Uterus (tissue), 4 donors: Measurements from ENCODE around the gene MAP7D3. TPM values are rescaled to one million over a fixed set of nuclear protein-coding genes. Genes with fewer than 3 reads are reported as not detected.

Experiments
- DNase-seq, 2 donors: peaks; one replicate each; pipeline ENCODE4 v3.0.0-alpha.2; 2019 to 2020
- H3K27ac ChIP-seq, 2 donors: fragments of 200-600 bp; sonication (generic); 1 replicate in 1 of 2; 2 replicates in 1 of 2; pipeline ENCODE4 v1.5.1; 2016 to 2018
- H3K27me3 ChIP-seq, 2 donors: fragments of 200-600 bp; sonication (generic); one replicate each; pipeline ENCODE4 v1.5.1; 2018 to 2019; ENCODE audit warnings: control low read depth in 1 of 2
- H3K36me3 ChIP-seq, 2 donors: fragments of 200-600 bp; sonication (generic); one replicate each; pipeline ENCODE4 v1.5.1; 2019; ENCODE audit warnings: control low read depth in 1 of 2
- H3K4me1 ChIP-seq, 2 donors: fragments of 200-600 bp; sonication (generic); one replicate each; pipeline ENCODE4 v1.5.1; 2018 to 2019; ENCODE audit warnings: control low read depth in 1 of 2
- H3K4me3 ChIP-seq, 2 donors: fragments of 200-600 bp; sonication (generic); 1 replicate in 1 of 2; 2 replicates in 1 of 2; pipeline ENCODE4 v1.5.1; 2018 to 2019; ENCODE audit warnings: mild to moderate bottlenecking in 1 of 2
- H3K9me3 ChIP-seq, 2 donors: fragments of 200-600 bp; sonication (generic); one replicate each; pipeline ENCODE4 v1.5.1; 2019; ENCODE audit warnings: control low read depth in 1 of 2
- CTCF ChIP-seq, 4 experiments: fragments of 200-600 bp in 2 of 4; fragments of 450-650 bp in 2 of 4; sonication (generic) in 2 of 4; IDR thresholded peaks; one replicate each; pipeline ENCODE4 v1.5.1; 2016 to 2019; ENCODE audit warnings: antibody characterized with exemption in 4 of 4, mild to moderate bottlenecking in 2 of 4, moderate library complexity in 1 of 4
- POLR2A ChIP-seq, 2 donors: fragments of 450-650 bp; IDR thresholded peaks; one replicate each; pipeline ENCODE4 v1.6.1; 2016; ENCODE audit warnings: antibody characterized with exemption in 2 of 2, mild to moderate bottlenecking in 1 of 2, moderate library complexity in 1 of 2
- intact Hi-C: fragments of 100-400 bp; cut with DNase I; formaldehyde crosslinking; loops from one replicate; pipeline ENCODE4 v1.15.1; 2023; ENCODE audit warnings: low total_unique reads
- total RNA-seq, 4 donors: library from RNA; depleted of rRNA in 3 of 4; stranded (reverse); fragments of >200 nt in 3 of 4; gene quantifications; one replicate each; pipeline versions ENCODE4 v1.1.0 to v1.2.4, GENCODE V29; 2014 to 2023
- donor health status: DM: yes; HTN: yes; CAD: no.

The MAP7D3 gene
- total RNA-seq, 4 donors from 2014 or later = 13.8 to 28.5 (median 20.4) TPM

- intact Hi-C loops = no loop called here
- no peak for DNase-seq
- Histone ChIP-seq H3K36me3 (no peaks in the 10 kb centered on the region), H3K27ac (peak overlapping the region; percentile 81 to 87), H3K4me3 (no peak overlapping the region), H3K4me1 (peaks cover 0 to 3% of the 10 kb centered on the region in 2 donors), H3K27me3 (no peaks in the 10 kb centered on the region), H3K9me3 (no peaks in the 10 kb centered on the region)
- TF ChIP-seq CTCF (IDR thresholded peaks at IDR 0.05) (no peak), POLR2A (IDR thresholded peaks at IDR 0.05) (no peak)
Observed at GRCh38 chrX:136207546-136207945, 43.7 kb downstream of the MAP7D3 start.

- Histone ChIP-seq H3K4me1 (peaks cover 0 to 3% of the 10 kb centered on the region in 2 donors), H3K4me3 (no peak overlapping the region), H3K27ac (peak overlapping the region; percentile 81 to 87), H3K9me3 (no peaks in the 10 kb centered on the region), H3K36me3 (no peaks in the 10 kb centered on the region), H3K27me3 (no peaks in the 10 kb centered on the region)
- DNase-seq = no peak
- intact Hi-C loops = no loop called here
- TF ChIP-seq POLR2A (IDR thresholded peaks at IDR 0.05) (no peak), CTCF (IDR thresholded peaks at IDR 0.05) (no peak)
Observed at GRCh38 chrX:136206916-136207315, 44.3 kb downstream of the MAP7D3 start.

- H3K27ac ChIP-seq = peak overlapping the region; percentile 81 to 87
- intact Hi-C loops = no loop called here
- TF ChIP-seq CTCF (IDR thresholded peaks at IDR 0.05) (no peak), POLR2A (IDR thresholded peaks at IDR 0.05) (no peak)
- no peaks in the 10 kb centered on the region for H3K27me3 ChIP-seq
- peaks cover 0 to 3% of the 10 kb centered on the region in 2 donors for H3K4me1 ChIP-seq
- H3K4me3 ChIP-seq = no peak overlapping the region
- DNase-seq = no peak
- no peaks in the 10 kb centered on the region for H3K36me3 ChIP-seq
- no peaks in the 10 kb centered on the region for H3K9me3 ChIP-seq
Observed at GRCh38 chrX:136205882-136206380, 45.3 kb downstream of the MAP7D3 start.

GRCh38 chrX:136204571-136204970 is 46.6 kb downstream of the MAP7D3 start:
- Histone ChIP-seq H3K27me3 (no peaks in the 10 kb centered on the region), H3K9me3 (no peaks in the 10 kb centered on the region), H3K27ac (peak overlapping the region; percentile 81 to 87), H3K36me3 (no peaks in the 10 kb centered on the region), H3K4me1 (peaks cover 0 to 3% of the 10 kb centered on the region in 2 donors), H3K4me3 (no peak overlapping the region)
- no peak for DNase-seq
- TF ChIP-seq CTCF (IDR thresholded peaks at IDR 0.05) (no peak), POLR2A (IDR thresholded peaks at IDR 0.05) (peak in 1 of 2 donors; percentile 31)
- intact Hi-C loops = no loop called here

GRCh38 chrX:136203951-136204350 is 47.2 kb downstream of the MAP7D3 start:
- H3K4me1 ChIP-seq = peaks cover 0 to 3% of the 10 kb centered on the region in 2 donors
- no peak overlapping the region for H3K4me3 ChIP-seq
- H3K36me3 ChIP-seq = no peaks in the 10 kb centered on the region
- TF ChIP-seq CTCF (IDR thresholded peaks at IDR 0.05) (no peak), POLR2A (IDR thresholded peaks at IDR 0.05) (no peak)
- no peaks in the 10 kb centered on the region for H3K9me3 ChIP-seq
- H3K27me3 ChIP-seq = no peaks in the 10 kb centered on the region
- peak overlapping the region; percentile 81 to 87 for H3K27ac ChIP-seq
- no peak for DNase-seq
- intact Hi-C loops = no loop called here
